ENCODE results near the gene BHMT. TPM values are rescaled to one million over a fixed set of nuclear protein-coding genes. Genes with fewer than 3 reads are reported as not detected.
A peak's percentile ranks its signal among the peaks of the same experiment; 100 is the strongest.

BHMT gene, protein sequence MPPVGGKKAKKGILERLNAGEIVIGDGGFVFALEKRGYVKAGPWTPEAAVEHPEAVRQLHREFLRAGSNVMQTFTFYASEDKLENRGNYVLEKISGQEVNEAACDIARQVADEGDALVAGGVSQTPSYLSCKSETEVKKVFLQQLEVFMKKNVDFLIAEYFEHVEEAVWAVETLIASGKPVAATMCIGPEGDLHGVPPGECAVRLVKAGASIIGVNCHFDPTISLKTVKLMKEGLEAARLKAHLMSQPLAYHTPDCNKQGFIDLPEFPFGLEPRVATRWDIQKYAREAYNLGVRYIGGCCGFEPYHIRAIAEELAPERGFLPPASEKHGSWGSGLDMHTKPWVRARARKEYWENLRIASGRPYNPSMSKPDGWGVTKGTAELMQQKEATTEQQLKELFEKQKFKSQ
- not detected for total RNA-seq

DNA sequence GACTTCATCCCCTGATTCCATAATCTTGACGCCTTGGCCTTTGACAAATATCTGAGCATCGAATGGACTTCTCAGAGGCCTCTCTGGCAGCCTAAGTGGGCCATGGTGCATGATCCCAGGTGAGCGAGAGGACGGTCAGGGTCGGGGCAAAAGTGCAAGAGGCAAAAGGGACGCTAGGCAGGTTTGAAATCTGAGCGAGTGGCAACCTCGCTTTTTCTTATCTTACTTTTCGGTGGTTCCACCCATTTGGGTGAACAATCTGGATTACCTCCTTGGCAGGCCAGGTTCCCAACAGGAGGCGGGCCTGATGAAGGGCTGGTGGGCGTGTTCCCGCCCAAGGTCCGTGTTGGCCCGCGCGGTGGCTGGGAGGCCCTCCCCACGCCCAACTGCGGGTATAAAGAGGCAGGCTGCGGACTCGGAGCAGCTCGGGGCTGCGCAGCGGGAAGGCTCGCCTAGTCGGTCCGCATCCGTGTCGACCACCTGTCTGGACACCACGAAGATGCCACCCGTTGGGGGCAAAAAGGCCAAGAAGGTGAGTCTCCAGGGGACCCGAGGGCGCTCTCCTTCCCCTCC, at the start of gene BHMT:
Gene BHMT, plus strand, starts transcription at position 423 of the 573 bp plus-strand sequence. Its CDS starts 77 bp downstream, at position 500.
- Mint-ChIP-seq H3K4me3 (peak within 1 kb of the TSS in 1 of 2 donors; percentile 20), H3K4me1 (ENCODE audit: low read depth) (no peaks in the 10 kb centered on the region), H3K36me3 (ENCODE audit: insufficient read depth in 2 of 2) (no peaks in the 10 kb centered on the region), H3K27ac (no peak within 1 kb of the TSS), H3K9me3 (no peaks in the 10 kb centered on the region), H3K27me3 (ENCODE audit: low read depth) (peaks cover 65% of the 10 kb centered on the region)
- ATAC-seq (replicated peaks in 1 of 2), result no peak
- no peak for DNase-seq

DNA sequence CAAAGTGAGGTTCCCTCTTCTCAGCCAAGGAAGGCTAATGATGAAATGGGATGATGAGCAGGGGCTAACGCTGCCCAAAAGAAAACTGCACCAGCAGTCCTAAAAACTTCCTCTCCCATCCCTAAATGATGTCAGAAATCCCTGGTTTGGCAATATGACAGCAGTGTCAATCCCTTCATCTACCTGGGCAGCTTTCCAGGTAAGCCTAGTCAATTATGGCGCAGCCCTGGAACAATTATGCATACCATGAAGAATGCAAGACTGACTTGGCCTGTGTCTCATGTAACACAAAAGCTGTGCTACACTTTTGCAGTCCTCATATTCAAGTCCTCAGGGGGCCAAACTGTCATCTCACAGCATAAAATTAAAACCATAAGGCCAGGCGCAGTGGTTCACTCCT, 49.2 kb upstream of the BHMT start:
- ATAC-seq (replicated peaks in 1 of 2) (no peak), DNase-seq (no peak)
- Mint-ChIP-seq H3K27me3 (ENCODE audit: low read depth) (peaks cover 22% of the 10 kb centered on the region), H3K36me3 (ENCODE audit: insufficient read depth in 2 of 2) (no peaks in the 10 kb centered on the region), H3K9me3 (no peaks in the 10 kb centered on the region), H3K4me3 (no peak overlapping the region), H3K4me1 (ENCODE audit: low read depth) (no peaks in the 10 kb centered on the region), H3K27ac (no peak overlapping the region)

DNA sequence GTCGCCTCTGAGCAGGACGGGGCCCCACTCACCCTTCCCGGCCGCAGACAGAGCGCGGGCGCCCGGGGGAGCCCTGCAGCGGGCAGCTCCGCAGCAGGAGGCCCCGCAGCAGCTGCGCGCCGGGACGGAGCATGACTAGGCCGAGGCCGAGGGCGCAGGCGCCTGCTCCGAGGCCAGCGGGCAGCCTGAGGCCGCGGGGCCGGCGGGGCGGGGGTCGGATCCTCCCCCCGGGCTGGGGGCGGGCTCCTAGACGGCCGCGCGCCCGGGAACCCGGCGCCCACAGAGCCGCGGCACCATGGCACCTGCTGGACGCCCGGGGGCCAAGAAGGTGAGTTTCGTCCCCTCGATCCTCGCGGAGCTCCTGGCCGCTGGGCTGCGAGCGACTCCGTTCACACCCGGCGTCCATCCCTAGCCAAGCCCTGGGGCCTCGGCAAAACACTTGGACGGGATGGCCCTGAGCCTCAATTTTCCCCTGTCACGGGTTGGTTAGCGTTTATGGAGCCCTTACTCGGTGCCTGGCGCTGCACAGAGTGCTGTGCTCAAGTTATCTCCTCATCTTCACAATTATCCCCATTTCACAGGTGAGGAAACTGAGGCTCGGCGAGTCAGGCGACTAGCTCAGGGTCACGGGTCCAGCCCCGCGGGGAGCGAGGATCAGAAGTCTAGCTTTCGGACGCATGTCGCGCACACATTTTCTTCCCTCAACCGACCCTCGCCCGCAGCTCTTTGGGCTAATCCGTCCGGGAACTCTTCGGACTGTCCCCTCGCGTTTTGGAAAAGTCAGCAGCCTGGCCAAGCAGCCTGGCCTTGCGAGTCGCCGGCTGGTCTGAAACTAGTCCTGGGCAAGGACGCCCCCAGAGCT, 41.9 kb upstream of the BHMT start, which contains the start of the genes BHMT2 and DMGDH:
Gene BHMT2, plus strand, starts transcription at position 280 of the 862 bp plus-strand sequence. Its CDS starts 16 bp downstream, at position 296.
Gene DMGDH, minus strand, starts transcription at position 187 of the 862 bp plus-strand sequence. Its CDS starts 54 bp downstream, at position 133.
- peaks cover 0 to 2% of the 10 kb centered on the region in 2 donors for H3K36me3 Mint-ChIP-seq (ENCODE audit: insufficient read depth in 2 of 2)
- peak in 1 of 2 donors; percentile 47 for ATAC-seq (replicated peaks in 1 of 2)
- peak in 1 of 2 donors; percentile 10 for DNase-seq
- H3K9me3 Mint-ChIP-seq, result peaks cover 0 to 3% of the 10 kb centered on the region in 2 donors
- H3K27me3 Mint-ChIP-seq (ENCODE audit: low read depth), result peaks cover 50% of the 10 kb centered on the region
- H3K4me1 Mint-ChIP-seq (ENCODE audit: low read depth), result peaks cover 2% of the 10 kb centered on the region
- peak within 1 kb of the TSS in 1 of 2 donors; percentile 49 for H3K4me3 Mint-ChIP-seq
- H3K27ac Mint-ChIP-seq, result no peak within 1 kb of the TSS

DNA sequence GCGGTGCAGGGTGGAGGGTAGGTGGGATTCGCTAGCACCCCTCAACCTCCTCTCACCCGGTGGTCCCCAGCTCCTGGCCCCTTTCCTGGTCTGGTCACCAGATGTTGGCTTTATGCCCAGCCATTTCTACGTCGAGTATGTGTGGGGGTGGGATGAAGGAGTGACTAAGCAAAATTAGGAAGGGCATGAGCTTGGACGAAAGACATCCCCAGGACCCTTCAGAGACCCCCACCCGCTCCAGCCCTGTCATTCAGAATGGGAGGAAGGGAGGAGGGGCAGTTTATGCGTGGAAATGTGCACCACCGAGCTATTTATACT, 41.3 kb upstream of the BHMT start:
- peaks cover 0 to 3% of the 10 kb centered on the region in 2 donors for H3K9me3 Mint-ChIP-seq
- H3K4me1 Mint-ChIP-seq (ENCODE audit: low read depth), result peaks cover 5% of the 10 kb centered on the region
- H3K27ac Mint-ChIP-seq, result no peak overlapping the region
- DNase-seq (no peak), ATAC-seq (replicated peaks in 1 of 2) (no peak)
- H3K27me3 Mint-ChIP-seq (ENCODE audit: low read depth), result peaks cover 50% of the 10 kb centered on the region
- H3K36me3 Mint-ChIP-seq (ENCODE audit: insufficient read depth in 2 of 2), result peaks cover 0 to 2% of the 10 kb centered on the region in 2 donors
- peak overlapping the region in 1 of 2 donors; percentile 49 for H3K4me3 Mint-ChIP-seq

DNA sequence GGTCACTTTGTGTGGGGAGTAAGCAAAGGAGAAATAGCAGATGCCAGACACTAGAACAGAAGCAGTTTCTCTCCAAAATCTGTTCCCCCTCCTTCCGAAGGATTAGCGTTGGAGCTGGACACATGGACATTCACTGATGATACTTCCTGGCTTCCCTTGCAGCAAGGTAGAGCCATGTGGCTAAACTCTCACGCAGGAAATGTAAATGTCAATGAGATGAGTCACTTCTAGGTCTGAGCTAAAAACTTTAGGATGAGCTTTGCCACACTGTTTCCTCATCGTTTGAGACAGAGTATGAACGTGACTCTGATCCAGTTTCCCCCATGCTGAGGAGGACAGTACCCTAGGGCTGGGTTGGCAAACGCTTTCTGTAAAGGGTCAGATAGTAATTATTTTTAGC, 37.0 kb upstream of the BHMT start:
- H3K27me3 Mint-ChIP-seq (ENCODE audit: low read depth), result peaks cover 30% of the 10 kb centered on the region
- peaks cover 0 to 2% of the 10 kb centered on the region in 2 donors for H3K36me3 Mint-ChIP-seq (ENCODE audit: insufficient read depth in 2 of 2)
- DNase-seq (no peak), ATAC-seq (replicated peaks in 1 of 2) (peak; percentile 24 to 42)
- H3K27ac Mint-ChIP-seq, result no peak overlapping the region
- peaks cover 5% of the 10 kb centered on the region for H3K4me1 Mint-ChIP-seq (ENCODE audit: low read depth)
- H3K9me3 Mint-ChIP-seq, result peaks cover 0 to 3% of the 10 kb centered on the region in 2 donors
- H3K4me3 Mint-ChIP-seq, result no peak overlapping the region

- Mint-ChIP-seq H3K9me3 (peaks cover 0 to 3% of the 10 kb centered on the region in 2 donors), H3K4me3 (no peak overlapping the region), H3K27ac (no peak overlapping the region), H3K36me3 (ENCODE audit: insufficient read depth in 2 of 2) (peaks cover 0 to 2% of the 10 kb centered on the region in 2 donors), H3K4me1 (ENCODE audit: low read depth) (peaks cover 5% of the 10 kb centered on the region), H3K27me3 (ENCODE audit: low read depth) (peaks cover 20% of the 10 kb centered on the region)
- ATAC-seq (replicated peaks in 1 of 2) (no peak), DNase-seq (no peak)
These were observed 35.8 kb upstream of the BHMT start for GRCh38 chr5:79075646-79076426.

DNA sequence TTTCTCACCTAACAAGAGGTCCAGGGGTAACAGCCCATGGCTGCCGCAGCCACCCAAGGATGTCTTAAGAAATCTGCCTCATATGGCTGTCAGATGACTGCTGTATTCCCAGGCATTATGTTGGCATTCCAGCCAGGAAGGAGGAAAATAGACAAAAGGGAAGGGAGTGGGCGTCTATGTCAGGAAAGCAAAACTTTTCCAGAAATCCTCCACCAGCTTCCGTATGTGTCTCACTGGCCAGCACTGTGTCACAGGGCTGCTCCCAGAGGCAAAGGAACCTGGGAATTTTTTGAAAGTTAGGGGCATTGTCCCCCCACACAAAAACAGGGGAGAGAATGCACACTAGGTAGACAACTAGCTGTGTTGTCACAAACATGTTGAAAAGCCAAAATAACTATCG, 34.8 kb upstream of the BHMT start:
- H3K4me1 Mint-ChIP-seq (ENCODE audit: low read depth), result peaks cover 5% of the 10 kb centered on the region
- ATAC-seq (replicated peaks in 1 of 2) (no peak), DNase-seq (no peak)
- peaks cover 0 to 3% of the 10 kb centered on the region in 2 donors for H3K9me3 Mint-ChIP-seq
- H3K36me3 Mint-ChIP-seq (ENCODE audit: insufficient read depth in 2 of 2), result peaks cover 0 to 2% of the 10 kb centered on the region in 2 donors
- H3K4me3 Mint-ChIP-seq, result no peak overlapping the region
- no peak overlapping the region for H3K27ac Mint-ChIP-seq
- peaks cover 10% of the 10 kb centered on the region for H3K27me3 Mint-ChIP-seq (ENCODE audit: low read depth)

DNA sequence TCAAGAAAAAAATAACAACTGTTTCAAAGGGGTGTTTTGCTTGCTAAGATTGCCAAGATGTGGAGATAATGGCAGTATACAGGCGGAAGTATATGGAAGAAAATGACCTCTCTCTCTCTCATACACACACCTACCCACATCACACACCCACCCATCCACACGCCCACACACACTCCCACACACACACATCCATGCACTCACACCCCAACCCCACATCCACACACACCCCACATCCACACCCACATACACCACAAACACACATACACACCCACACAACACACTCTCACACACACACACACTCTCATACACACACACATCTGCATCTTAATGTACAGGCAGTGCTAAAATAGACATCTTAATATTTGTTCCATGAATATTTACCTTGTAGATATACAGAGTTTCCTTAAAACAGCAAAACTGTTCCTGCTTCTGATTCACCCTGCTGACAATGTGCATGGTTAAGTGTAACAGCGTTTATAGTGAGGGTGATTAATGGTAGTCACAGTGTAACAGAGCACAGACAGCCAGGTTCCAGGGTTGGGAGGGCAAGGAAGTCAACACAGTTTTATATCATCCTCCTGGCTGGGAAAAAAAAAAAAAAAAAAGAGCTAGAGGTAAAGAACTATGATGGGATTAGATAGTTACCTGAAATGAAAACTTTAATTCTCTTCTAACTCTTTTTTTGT, 33.8 kb upstream of the BHMT start:
- no peaks in the 10 kb centered on the region for H3K9me3 Mint-ChIP-seq
- peaks cover 5% of the 10 kb centered on the region for H3K4me1 Mint-ChIP-seq (ENCODE audit: low read depth)
- no peak overlapping the region for H3K27ac Mint-ChIP-seq
- no peaks in the 10 kb centered on the region for H3K27me3 Mint-ChIP-seq (ENCODE audit: low read depth)
- DNase-seq (no peak), ATAC-seq (replicated peaks in 1 of 2) (no peak)
- no peak overlapping the region for H3K4me3 Mint-ChIP-seq
- H3K36me3 Mint-ChIP-seq (ENCODE audit: insufficient read depth in 2 of 2), result no peaks in the 10 kb centered on the region

DNA sequence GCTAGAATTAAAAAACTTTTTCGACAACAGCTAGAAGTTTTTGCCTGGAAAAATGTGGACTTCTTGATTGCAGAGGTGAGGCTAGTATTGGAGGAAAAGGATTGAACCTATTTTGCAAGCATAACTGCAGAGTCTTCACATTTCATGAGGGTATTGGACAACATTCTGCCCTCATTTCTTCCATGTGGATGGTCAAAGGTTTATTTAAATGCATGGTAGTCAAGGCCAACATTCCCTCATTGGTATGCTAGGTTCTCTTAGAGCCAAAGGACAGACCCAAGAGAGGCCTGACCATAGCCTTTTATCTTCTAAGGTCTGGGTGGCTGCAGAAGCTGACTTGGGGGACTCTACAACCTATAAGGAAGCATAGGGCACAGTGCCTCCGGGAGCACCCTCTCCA, 30.8 kb upstream of the BHMT start:
- Mint-ChIP-seq H3K27me3 (ENCODE audit: low read depth) (no peaks in the 10 kb centered on the region), H3K27ac (no peak overlapping the region), H3K4me1 (ENCODE audit: low read depth) (no peaks in the 10 kb centered on the region), H3K4me3 (no peak overlapping the region), H3K9me3 (no peaks in the 10 kb centered on the region), H3K36me3 (ENCODE audit: insufficient read depth in 2 of 2) (no peaks in the 10 kb centered on the region)
- DNase-seq (no peak), ATAC-seq (replicated peaks in 1 of 2) (no peak)

- DNase-seq (no peak), ATAC-seq (replicated peaks in 1 of 2) (no peak)
- Mint-ChIP-seq H3K36me3 (ENCODE audit: insufficient read depth in 2 of 2) (no peaks in the 10 kb centered on the region), H3K9me3 (no peaks in the 10 kb centered on the region), H3K4me3 (no peak overlapping the region), H3K27ac (no peak overlapping the region), H3K4me1 (ENCODE audit: low read depth) (no peaks in the 10 kb centered on the region), H3K27me3 (ENCODE audit: low read depth) (no peaks in the 10 kb centered on the region)
These were observed 29.8 kb upstream of the BHMT start for GRCh38 chr5:79081779-79082178.

DNA sequence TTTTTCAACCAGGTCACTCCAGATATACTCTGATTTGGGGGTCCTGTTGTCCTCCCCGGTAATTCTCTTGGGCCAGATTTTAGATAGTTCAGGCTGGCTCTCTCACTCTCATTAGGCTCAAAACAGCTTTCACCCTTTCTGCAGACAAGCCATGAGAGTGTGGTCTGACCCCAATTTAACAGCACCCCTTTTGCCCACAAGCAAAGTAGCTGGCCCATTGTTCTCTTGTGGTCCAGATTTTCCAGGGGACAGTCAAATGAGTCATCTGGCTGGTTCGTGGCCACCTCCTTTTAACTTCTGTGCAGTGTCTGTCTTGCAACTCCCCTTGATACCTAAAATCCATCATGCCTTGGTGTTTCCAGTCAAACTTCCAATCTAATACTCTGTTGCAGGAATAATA, 25.5 kb upstream of the BHMT start:
- DNase-seq, result no peak

DNA sequence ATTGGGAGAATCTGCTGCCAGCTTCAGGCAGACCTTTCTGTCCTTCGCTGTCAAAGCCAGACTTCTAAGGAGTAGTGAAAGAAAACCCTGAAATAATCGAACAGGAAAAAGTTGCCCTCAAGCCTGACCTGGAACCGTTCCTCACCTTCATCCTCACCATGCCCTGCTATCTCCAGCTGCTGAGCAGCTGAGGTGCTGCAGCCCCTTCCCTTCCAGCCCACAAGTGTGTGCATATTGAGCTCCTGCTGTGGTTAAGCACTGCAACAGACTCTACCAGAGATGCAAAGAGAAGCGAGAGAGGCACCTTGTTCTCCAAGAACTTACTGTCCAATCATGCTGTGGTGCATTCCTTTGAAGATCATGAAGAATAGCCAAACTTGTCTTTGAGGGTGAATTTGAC, 23.1 kb upstream of the BHMT start:
- no peak overlapping the region for H3K27ac Mint-ChIP-seq
- ATAC-seq (replicated peaks in 1 of 2) (no peak), DNase-seq (no peak)
- no peaks in the 10 kb centered on the region for H3K9me3 Mint-ChIP-seq
- H3K4me3 Mint-ChIP-seq, result no peak overlapping the region
- no peaks in the 10 kb centered on the region for H3K36me3 Mint-ChIP-seq (ENCODE audit: insufficient read depth in 2 of 2)
- no peaks in the 10 kb centered on the region for H3K4me1 Mint-ChIP-seq (ENCODE audit: low read depth)
- H3K27me3 Mint-ChIP-seq (ENCODE audit: low read depth), result peaks cover 6% of the 10 kb centered on the region

More for the DNA sequence above, 25.5 kb upstream of the BHMT start:
- Mint-ChIP-seq H3K27me3 (ENCODE audit: low read depth) (peaks cover 6% of the 10 kb centered on the region), H3K4me1 (ENCODE audit: low read depth) (no peaks in the 10 kb centered on the region), H3K9me3 (no peaks in the 10 kb centered on the region), H3K4me3 (no peak overlapping the region), H3K27ac (no peak overlapping the region), H3K36me3 (ENCODE audit: insufficient read depth in 2 of 2) (no peaks in the 10 kb centered on the region)
- ATAC-seq (replicated peaks in 1 of 2), result no peak

All from activated T-cell treated with anti-CD3 and anti-CD28 coated beads, Interleukin-2, amount 50 U/mL, for 72 hours (primary cell).